Motor neuron (in vitro differentiated cells): ENCODE data around the gene CFAP43. TPM values are rescaled to one million over a fixed set of nuclear protein-coding genes. Genes with fewer than 3 reads are reported as not detected.
"Not testable (repeated sequence)": the region's sequence is repeated elsewhere in the genome, so short reads cannot be mapped to it uniquely, and the experiment has no call there.

Source experiments
- ATAC-seq, 8 experiments: fragments of 200-7000 bp; cut with Tn5 transposase; replicated peaks in 6 of 8; 2 replicates each; pipeline ENCODE4 v1.8.0; 2021; ENCODE audit warnings: mild to moderate bottlenecking in 8 of 8, moderate library complexity in 8 of 8
- H3K27ac ChIP-seq, 2 donors: fragments of 250-450 bp; sonication (Bioruptor Pico); 2 replicates each; pipeline ENCODE4 v1.9.0; 2021; ENCODE audit warnings: antibody characterized with exemption in 2 of 2, mild to moderate bottlenecking in 2 of 2, moderate library complexity in 1 of 2
- H3K4me1 ChIP-seq, 2 donors: fragments of 250-450 bp; sonication (Bioruptor Pico); replicated peaks in 1 of 2; 2 replicates each; pipeline ENCODE4 v1.6.1; 2021; ENCODE audit warnings: antibody characterized with exemption in 2 of 2, mild to moderate bottlenecking in 2 of 2, moderate library complexity in 1 of 2
- H3K4me3 ChIP-seq, 5 donors: fragments of 250-450 bp; sonication (Bioruptor Pico); 2 replicates each; pipeline ENCODE4 v1.9.0; 2021; ENCODE audit warnings: antibody characterized with exemption in 5 of 5, mild to moderate bottlenecking in 5 of 5, moderate library complexity in 4 of 5
- WGBS, 10 experiments: fragments of 450-650 bp; shearing (Covaris generic); methylation state at CpG; one replicate each; pipeline ENCODE4 v1.0.0; 2022; 5-methylcytosine and 5-hydroxymethylcytosine counted together
- in situ Hi-C, 9 experiments: fragments of 400-800 bp; cut with MboI; loops; one replicate each; pipeline ENCODE4 v1.15.0; 2021; ENCODE audit warnings: low sequenced_read_pairs in 9 of 9, low pct_unique_long_range_greater_than_20kb in 2 of 9; ENCODE audit not compliant: unreplicated experiment in 9 of 9
- total RNA-seq, 8 experiments: library from RNA; unstranded; fragments of 300-600 nt; gene quantifications; 2 replicates each; pipeline versions ENCODE4 v1.2.3 to v1.2.4, GENCODE V29; 2022

CFAP43 gene
- total RNA-seq, 8 experiments from 2014 or later: 0.94 to 38.7 (median 2.0) TPM

- no peaks in the 10 kb centered on the region for H3K4me1 ChIP-seq
- 20 to 100% (median 59%) methylated on average over 1 to 2 of the region's 2 CpGs; no CpG with 5 or more reads in 3 of the 10 experiments for WGBS, 10 experiments
- no peak for ATAC-seq
These were observed 32.6 kb downstream of the CFAP43 start for GRCh38 chr10:104199567-104199966.

GRCh38 chr10:104197364-104197763, 34.8 kb downstream of the CFAP43 start:
- 17 to 100% (median 50%) methylated on average over 1 to 2 of the region's 2 CpGs; no CpG with 5 or more reads in 3 of the 10 experiments for WGBS, 10 experiments
- in situ Hi-C loops: no loop called here
- ATAC-seq: no peak
- H3K27ac ChIP-seq: no peak overlapping the region
- no peak overlapping the region for H3K4me3 ChIP-seq
- no peaks in the 10 kb centered on the region for H3K4me1 ChIP-seq

More at GRCh38 chr10:104199567-104199966, 32.6 kb downstream of the CFAP43 start:
- H3K27ac ChIP-seq: no peak overlapping the region
- in situ Hi-C loops: no loop called here
- no peak overlapping the region for H3K4me3 ChIP-seq

GRCh38 chr10:104195706-104196105, 36.5 kb downstream of the CFAP43 start:
- in situ Hi-C loops: no loop called here
- Histone ChIP-seq H3K27ac (no peak overlapping the region), H3K4me1 (no peaks in the 10 kb centered on the region), H3K4me3 (no peak overlapping the region)
- WGBS, 10 experiments: 0 to 80% (median 67%) methylated on average over 1 to 2 of the region's 2 CpGs; no CpG with 5 or more reads in 3 of the 10 experiments
- ATAC-seq: peak in 3 of 8 experiments; percentile 94 to 99 (median 98)

DNA sequence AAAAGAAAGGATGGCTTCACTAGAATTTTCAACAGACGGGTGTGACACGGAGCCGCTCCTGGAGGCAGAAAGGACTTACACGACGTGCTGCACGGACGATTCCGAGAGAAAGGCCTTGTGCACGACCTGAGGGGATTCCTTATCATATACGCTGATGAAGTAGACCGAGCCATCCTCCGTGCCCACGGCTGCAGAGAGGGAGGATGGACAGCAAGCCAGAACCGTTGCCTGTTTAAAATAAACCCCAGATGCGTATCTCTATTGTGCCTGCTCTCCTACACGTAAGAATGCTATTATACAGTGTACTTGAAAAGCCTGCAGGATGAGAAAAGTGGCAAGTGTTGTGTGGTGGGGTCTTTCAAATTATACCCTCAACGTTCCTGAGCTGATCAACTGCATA, 38.4 kb downstream of the CFAP43 start:
- H3K27ac ChIP-seq: no peak overlapping the region
- WGBS, 10 experiments: 32 to 86% (median 62%) methylated on average over 1 to 16 of the region's 17 CpGs
- H3K4me1 ChIP-seq: no peaks in the 10 kb centered on the region
- no peak for ATAC-seq
- H3K4me3 ChIP-seq: no peak overlapping the region
- in situ Hi-C loops: no loop called here

DNA sequence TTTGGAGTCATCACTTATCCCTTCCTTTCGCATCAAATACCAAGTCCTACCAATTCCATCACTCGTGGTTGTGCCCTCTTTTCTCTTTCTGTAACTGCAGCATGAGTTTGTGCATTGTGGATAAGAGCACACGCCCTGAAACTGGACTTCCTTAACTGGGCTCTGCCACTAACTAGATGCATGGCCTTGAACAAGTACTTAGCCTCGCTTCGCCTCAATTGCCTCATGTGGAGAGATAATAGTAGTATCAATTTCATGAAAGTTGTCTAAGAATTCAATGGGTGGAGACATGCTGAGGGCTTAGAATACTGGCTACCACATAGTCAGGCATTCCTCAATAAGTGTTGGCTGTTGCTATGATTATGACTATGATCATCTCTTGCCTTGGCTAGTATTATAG, 41.5 kb downstream of the CFAP43 start:
- Histone ChIP-seq H3K4me3 (no peak overlapping the region), H3K27ac (no peak overlapping the region), H3K4me1 (no peaks in the 10 kb centered on the region)
- in situ Hi-C loops: no loop called here
- 43 to 100% (median 89%) methylated on average over 1 to 5 of the region's 5 CpGs for WGBS, 10 experiments
- peak in 2 of 8 experiments; percentile 69 to 88 for ATAC-seq

DNA sequence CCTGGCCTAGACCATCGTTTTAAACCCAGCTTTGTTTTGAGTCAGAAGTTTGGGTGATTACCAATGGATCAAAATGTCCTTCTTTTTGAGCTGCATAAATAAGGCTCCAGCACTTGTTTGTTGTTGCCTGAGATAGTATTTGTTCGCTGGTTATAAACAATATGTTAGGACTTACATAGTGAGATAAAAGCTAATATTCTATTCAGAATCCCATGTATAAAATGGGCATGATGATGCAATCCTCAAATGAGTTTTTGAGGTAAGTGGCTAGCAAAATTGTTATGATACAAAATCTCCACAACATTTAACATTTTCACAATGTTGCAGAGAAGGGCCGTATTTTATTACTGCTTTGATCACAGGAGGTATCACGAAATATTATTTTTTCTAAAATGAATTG, 48.5 kb downstream of the CFAP43 start:
- H3K4me3 ChIP-seq: no peak overlapping the region
- in situ Hi-C loops: no loop called here
- WGBS, 10 experiments: 52 to 100% (median 65%) methylated on average over 1 to 4 of the region's 4 CpGs; no CpG with 5 or more reads in 1 of the 10 experiments
- no peaks in the 10 kb centered on the region for H3K4me1 ChIP-seq
- H3K27ac ChIP-seq: no peak overlapping the region
- ATAC-seq: no peak

DNA sequence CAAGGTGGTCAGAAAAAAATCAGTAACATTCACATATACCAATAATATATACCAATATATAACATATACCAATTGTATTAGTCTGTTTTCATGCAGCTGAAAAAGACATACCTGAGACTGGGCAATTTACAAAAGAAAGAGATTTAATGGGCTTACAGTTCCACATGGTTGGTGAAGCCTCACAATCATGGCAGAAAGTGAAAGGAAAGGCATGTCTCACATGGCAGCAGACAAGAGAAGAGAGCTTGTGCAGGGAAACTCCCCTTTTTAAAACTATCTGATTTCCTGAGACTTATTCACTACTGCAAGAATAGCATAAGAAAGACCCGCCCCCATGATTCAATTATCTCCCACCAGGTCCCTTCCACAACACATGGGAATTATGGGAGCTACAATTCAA, 58.0 kb downstream of the CFAP43 start:
- 0 to 100% (median 67%) methylated on average over 1 of the region's 1 CpG; no CpG with 5 or more reads in 1 of the 10 experiments for WGBS, 10 experiments
- H3K4me1 ChIP-seq, ATAC-seq, H3K4me3 ChIP-seq, H3K27ac ChIP-seq, in situ Hi-C loops: not testable (repeated sequence)

- ATAC-seq: no peak
- 54 to 92% (median 85%) methylated on average over 1 to 5 of the region's 5 CpGs; no CpG with 5 or more reads in 3 of the 10 experiments for WGBS, 10 experiments
- in situ Hi-C loops: no loop called here
These were observed 61.4 kb downstream of the CFAP43 start for GRCh38 chr10:104170610-104171254.

DNA sequence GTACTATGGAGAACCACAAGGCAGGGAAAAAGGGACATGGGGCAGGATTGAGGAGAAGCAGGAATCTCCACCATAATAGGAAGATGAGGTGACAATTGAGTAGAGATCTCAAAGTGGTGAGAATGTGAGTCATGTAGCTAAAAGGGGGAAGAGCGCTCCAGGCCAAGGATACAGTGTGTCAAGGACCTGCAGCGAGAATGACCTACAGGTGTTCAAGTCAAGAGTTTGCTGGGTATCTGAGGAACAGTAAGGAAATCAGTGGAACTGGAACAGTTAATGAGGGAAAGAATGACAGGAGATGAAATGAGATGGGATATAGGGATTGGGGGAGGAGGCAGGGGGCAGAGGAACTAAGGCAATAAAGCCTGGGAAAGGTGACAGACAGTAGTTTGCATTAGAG, 76.6 kb downstream of the CFAP43 start:
- Histone ChIP-seq H3K4me1 (no peaks in the 10 kb centered on the region), H3K4me3 (no peak overlapping the region), H3K27ac (no peak overlapping the region)
- in situ Hi-C loops: no loop called here
- WGBS, 10 experiments: 60 to 100% (median 85%) methylated on average over 1 to 2 of the region's 2 CpGs; no CpG with 5 or more reads in 1 of the 10 experiments
- no peak for ATAC-seq

More at GRCh38 chr10:104170610-104171254, 61.4 kb downstream of the CFAP43 start:
- H3K4me3 ChIP-seq: no peak overlapping the region
- no peak overlapping the region for H3K27ac ChIP-seq
- no peaks in the 10 kb centered on the region for H3K4me1 ChIP-seq

- in situ Hi-C loops: no loop called here
- no peak for ATAC-seq
- H3K4me3 ChIP-seq: no peak overlapping the region
- no peak overlapping the region for H3K27ac ChIP-seq
- H3K4me1 ChIP-seq: peaks cover 0 to 7% of the 10 kb centered on the region in 2 donors
These were observed 80.4 kb downstream of the CFAP43 start for GRCh38 chr10:104151737-104152136.

DNA sequence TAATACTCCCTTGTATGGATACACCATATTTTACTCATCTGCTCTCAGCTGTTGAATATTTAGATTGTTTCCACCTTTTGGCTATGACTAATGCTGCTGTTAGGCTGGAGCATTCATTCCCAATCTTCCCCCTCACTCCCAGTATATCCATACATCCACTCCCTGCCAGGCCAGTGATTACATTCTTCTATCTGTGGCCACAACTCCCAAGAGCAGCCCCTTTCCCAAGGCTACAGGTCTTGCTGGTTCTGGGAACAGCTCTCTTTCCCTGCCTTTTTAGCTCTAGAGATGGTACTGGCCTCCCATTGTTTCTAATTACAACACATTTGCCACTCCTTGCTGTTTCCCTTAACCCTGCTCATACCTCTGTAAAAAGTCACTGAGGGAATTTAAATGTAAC, 82.0 kb downstream of the CFAP43 start:
- in situ Hi-C loops: no loop called here
- Histone ChIP-seq H3K4me1 (peaks cover 0 to 7% of the 10 kb centered on the region in 2 donors), H3K27ac (no peak overlapping the region), H3K4me3 (no peak overlapping the region)
- ATAC-seq: peak in 2 of 8 experiments; percentile 50 to 73

- 50 to 67% (median 60%) methylated on average over 1 of the region's 1 CpG; no CpG with 5 or more reads in 7 of the 10 experiments for WGBS, 10 experiments
- ATAC-seq: peak in 4 of 8 experiments; percentile 37 to 98 (median 93)
- Histone ChIP-seq H3K4me3 (no peak overlapping the region), H3K27ac (no peak overlapping the region), H3K4me1 (peaks cover 0 to 7% of the 10 kb centered on the region in 2 donors)
- in situ Hi-C loops: no loop called here
These were observed 85.3 kb downstream of the CFAP43 start for GRCh38 chr10:104146882-104147281.

GRCh38 chr10:104144931-104145330, 87.2 kb downstream of the CFAP43 start:
- Histone ChIP-seq H3K4me1 (peaks cover 0 to 7% of the 10 kb centered on the region in 2 donors), H3K27ac (no peak overlapping the region), H3K4me3 (no peak overlapping the region)
- ATAC-seq: no peak
- in situ Hi-C loops: no loop called here
- WGBS, 10 experiments: 61 to 100% (median 89%) methylated on average over 2 to 4 of the region's 4 CpGs; no CpG with 5 or more reads in 1 of the 10 experiments

DNA sequence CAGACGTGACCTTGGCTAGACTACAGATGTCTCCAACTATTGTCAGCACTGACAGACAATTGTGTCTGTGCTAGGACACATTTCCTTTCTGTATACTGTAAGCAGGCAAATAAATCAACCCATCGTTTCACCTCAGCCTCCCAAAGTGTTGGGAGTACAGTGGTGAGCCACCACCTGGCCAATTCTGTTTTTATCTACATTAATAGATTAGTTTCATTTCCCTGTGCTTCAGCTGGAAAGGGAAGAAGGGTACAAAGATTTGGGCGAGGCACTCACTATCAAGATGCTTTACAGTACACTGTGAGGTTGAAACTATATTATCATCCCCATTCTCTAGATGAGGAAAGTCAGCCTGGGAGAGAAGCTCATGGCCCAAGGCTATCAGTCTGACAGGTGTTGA, 88.3 kb downstream of the CFAP43 start:
- Histone ChIP-seq H3K4me1 (peaks cover 0 to 2% of the 10 kb centered on the region in 2 donors), H3K4me3 (no peak overlapping the region), H3K27ac (no peak overlapping the region)
- WGBS, 10 experiments: 56 to 86% (median 79%) methylated on average over 1 to 3 of the region's 3 CpGs; no CpG with 5 or more reads in 3 of the 10 experiments
- no peak for ATAC-seq
- in situ Hi-C loops: no loop called here
